ENCODE results near the gene ARHGEF28.

The ARHGEF28 gene

GRCh38 chr5:73935719-73936118 lies 309.7 kb downstream of the ARHGEF28 start:
- no peak for DNase-seq (ENCODE audit: low read depth in 2 of 2)

- DNase-seq (ENCODE audit: low read depth in 2 of 2): no peak
Measured at GRCh38 chr5:73938280-73938937, 312.4 kb downstream of the ARHGEF28 start.

GRCh38 chr5:73938938-73939320 lies 312.9 kb downstream of the ARHGEF28 start:
- DNase-seq (ENCODE audit: low read depth in 2 of 2): no peak

- no peak for DNase-seq (ENCODE audit: low read depth in 2 of 2)
Measured at GRCh38 chr5:73939557-73939956, 313.6 kb downstream of the ARHGEF28 start.

GRCh38 chr5:73940026-73940425 lies 314.0 kb downstream of the ARHGEF28 start:
- no peak for DNase-seq (ENCODE audit: low read depth in 2 of 2)

- no peak for DNase-seq (ENCODE audit: low read depth in 2 of 2)
Measured at GRCh38 chr5:73940801-73941200, 314.8 kb downstream of the ARHGEF28 start.

GRCh38 chr5:73942783-73943182 lies 316.8 kb downstream of the ARHGEF28 start:
- no peak for DNase-seq (ENCODE audit: low read depth in 2 of 2)

GRCh38 chr5:73943397-73943796 lies 317.4 kb downstream of the ARHGEF28 start:
- no peak for DNase-seq (ENCODE audit: low read depth in 2 of 2)

GRCh38 chr5:73944581-73944980 lies 318.6 kb downstream of the ARHGEF28 start:
- DNase-seq (ENCODE audit: low read depth in 2 of 2): no peak

GRCh38 chr5:73945505-73945904 lies 319.5 kb downstream of the ARHGEF28 start:
- peak; percentile 15 to 19 for DNase-seq (ENCODE audit: low read depth in 2 of 2)

GRCh38 chr5:73946278-73946677 lies 320.3 kb downstream of the ARHGEF28 start:
- no peak for DNase-seq (ENCODE audit: low read depth in 2 of 2)

- DNase-seq (ENCODE audit: low read depth in 2 of 2): no peak
Measured at GRCh38 chr5:73946919-73947602, 321.1 kb downstream of the ARHGEF28 start.

- no peak for DNase-seq (ENCODE audit: low read depth in 2 of 2)
Measured at GRCh38 chr5:73947906-73948640, 322.1 kb downstream of the ARHGEF28 start.

GRCh38 chr5:73948720-73949119 lies 322.7 kb downstream of the ARHGEF28 start:
- DNase-seq (ENCODE audit: low read depth in 2 of 2): no peak

GRCh38 chr5:73950441-73950873 lies 324.5 kb downstream of the ARHGEF28 start:
- no peak for DNase-seq (ENCODE audit: low read depth in 2 of 2)

GRCh38 chr5:73950912-73951430 lies 325.0 kb downstream of the ARHGEF28 start:
- DNase-seq (ENCODE audit: low read depth in 2 of 2): no peak

- no peak for DNase-seq (ENCODE audit: low read depth in 2 of 2)
Measured at GRCh38 chr5:73952872-73953271, 326.9 kb downstream of the ARHGEF28 start.

GRCh38 chr5:73954381-73954780 lies 328.4 kb downstream of the ARHGEF28 start:
- DNase-seq (ENCODE audit: low read depth in 2 of 2): no peak

- DNase-seq (ENCODE audit: low read depth in 2 of 2): no peak
Measured at GRCh38 chr5:73955271-73955846, 329.4 kb downstream of the ARHGEF28 start.

GRCh38 chr5:73957397-73958001 lies 331.5 kb downstream of the ARHGEF28 start:
- no peak for DNase-seq (ENCODE audit: low read depth in 2 of 2)

- DNase-seq (ENCODE audit: low read depth in 2 of 2): no peak
Measured at GRCh38 chr5:73958037-73958436, 332.0 kb downstream of the ARHGEF28 start.

- DNase-seq (ENCODE audit: low read depth in 2 of 2): no peak
Measured at GRCh38 chr5:73960023-73960422, 334.0 kb downstream of the ARHGEF28 start.

Data from stimulated activated CD4-positive, alpha-beta T cell treated with anti-CD3 and anti-CD28 coated beads, Interleukin-4, amount 100 ng/mL, for 48 hours (primary cell).